ENCODE measurements around the gene MITF.

Gene MITF

GRCh38 chr3:69999140-70000027 lies 260.1 kb downstream of the MITF start, which contains the start of gene SAMMSON:
TSS of gene SAMMSON (plus strand) at chr3:69999733.
- H3K36me3 ChIP-seq (ENCODE audit: insufficient read depth, low read length): no peaks in the 10 kb centered on the region
- H3K9ac ChIP-seq (ENCODE audit: insufficient read length): peak within 1 kb of the TSS; percentile 45
- no peak for TF ChIP-seq POLR2AphosphoS5 (IDR thresholded peaks at IDR 0.05; ENCODE audit: borderline replicate concordance, low read depth, low read length)
- TF ChIP-seq FOXP2 (optimal IDR thresholded peaks at IDR 0.05; ENCODE audit: control extremely low read depth, extremely low read length, insufficient read depth): no peak
- no peak for TF ChIP-seq EZH2 (IDR thresholded peaks at IDR 0.05)
- no peaks in the 10 kb centered on the region for H3K9me3 ChIP-seq (ENCODE audit: low read depth, low read length)
- H3K4me3 ChIP-seq: peak within 1 kb of the TSS; percentile 55
- no peak for DNase-seq (ENCODE audit: low read depth, low spot score)
- peak within 1 kb of the TSS; percentile 91 for H3K27ac ChIP-seq

DNA sequence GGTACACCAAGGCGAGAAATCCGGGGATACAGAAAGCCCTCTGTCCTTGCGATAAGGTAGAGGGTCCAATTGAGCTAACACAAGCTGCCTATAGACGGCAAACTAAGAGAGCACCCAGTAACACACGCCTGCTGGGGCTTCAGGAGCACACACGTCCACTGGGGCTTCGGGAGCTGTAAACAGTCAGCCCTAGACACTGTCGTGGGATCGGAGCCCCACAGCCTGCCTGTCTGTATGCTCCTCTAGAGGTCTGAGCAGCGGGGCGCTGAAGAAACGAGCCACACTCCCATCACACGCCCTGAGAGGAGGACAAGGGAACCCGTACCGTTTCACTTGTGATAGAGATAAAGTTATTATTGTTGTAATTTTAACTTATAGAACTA lies 260.8 kb downstream of the MITF start:
- H3K36me3 ChIP-seq (ENCODE audit: insufficient read depth, low read length): no peaks in the 10 kb centered on the region
- no peaks in the 10 kb centered on the region for H3K9me3 ChIP-seq (ENCODE audit: low read depth, low read length)
- no peak for DNase-seq (ENCODE audit: low read depth, low spot score)
- TF ChIP-seq POLR2AphosphoS5 (IDR thresholded peaks at IDR 0.05; ENCODE audit: borderline replicate concordance, low read depth, low read length): no peak
- TF ChIP-seq FOXP2 (optimal IDR thresholded peaks at IDR 0.05; ENCODE audit: control extremely low read depth, extremely low read length, insufficient read depth): no peak
- no peak for TF ChIP-seq EZH2 (IDR thresholded peaks at IDR 0.05)
- no peak overlapping the region for H3K9ac ChIP-seq (ENCODE audit: insufficient read length)
- H3K4me3 ChIP-seq: no peak overlapping the region
- H3K27ac ChIP-seq: no peak overlapping the region

- Histone ChIP-seq H3K36me3 (ENCODE audit: insufficient read depth, low read length) (no peaks in the 10 kb centered on the region), H3K4me3 (no peak overlapping the region), H3K9me3 (ENCODE audit: low read depth, low read length) (no peaks in the 10 kb centered on the region), H3K27ac (no peak overlapping the region), H3K9ac (ENCODE audit: insufficient read length) (no peak overlapping the region)
- TF ChIP-seq POLR2AphosphoS5 (IDR thresholded peaks at IDR 0.05; ENCODE audit: borderline replicate concordance, low read depth, low read length): no peak
- TF ChIP-seq EZH2 (IDR thresholded peaks at IDR 0.05): no peak
- TF ChIP-seq FOXP2 (optimal IDR thresholded peaks at IDR 0.05; ENCODE audit: control extremely low read depth, extremely low read length, insufficient read depth): no peak
- no peak for DNase-seq (ENCODE audit: low read depth, low spot score)
These were observed 261.4 kb downstream of the MITF start for GRCh38 chr3:70000563-70001081.

GRCh38 chr3:70003119-70003518 lies 263.9 kb downstream of the MITF start:
- Histone ChIP-seq H3K9me3 (ENCODE audit: low read depth, low read length) (no peaks in the 10 kb centered on the region), H3K36me3 (ENCODE audit: insufficient read depth, low read length) (no peaks in the 10 kb centered on the region), H3K27ac (no peak overlapping the region), H3K9ac (ENCODE audit: insufficient read length) (no peak overlapping the region), H3K4me3 (no peak overlapping the region)
- no peak for TF ChIP-seq POLR2AphosphoS5 (IDR thresholded peaks at IDR 0.05; ENCODE audit: borderline replicate concordance, low read depth, low read length)
- DNase-seq (ENCODE audit: low read depth, low spot score): no peak

DNA sequence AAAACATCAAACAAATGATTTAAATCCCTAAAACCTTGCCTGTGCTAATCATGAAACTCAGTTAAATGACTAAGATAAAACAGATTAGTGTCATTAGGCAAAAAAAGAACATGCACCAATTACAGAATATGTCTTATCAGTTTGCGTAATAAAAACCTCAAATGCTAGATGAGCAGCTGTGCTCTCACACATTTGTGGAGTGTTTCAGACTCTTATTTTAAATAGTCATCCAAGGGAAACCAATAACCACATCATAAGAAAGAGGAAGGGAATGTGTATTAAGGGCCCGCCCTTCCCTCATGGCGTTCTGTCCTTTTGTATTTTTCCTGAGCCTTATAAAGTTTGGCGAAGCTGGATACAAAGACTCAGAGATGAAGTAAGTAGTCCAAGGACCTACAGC lies 266.8 kb downstream of the MITF start:
- Histone ChIP-seq H3K9me3 (ENCODE audit: low read depth, low read length) (no peaks in the 10 kb centered on the region), H3K4me3 (no peak overlapping the region), H3K36me3 (ENCODE audit: insufficient read depth, low read length) (no peaks in the 10 kb centered on the region), H3K9ac (ENCODE audit: insufficient read length) (no peak overlapping the region), H3K27ac (no peak overlapping the region)
- no peak for TF ChIP-seq EZH2 (IDR thresholded peaks at IDR 0.05)
- TF ChIP-seq POLR2AphosphoS5 (IDR thresholded peaks at IDR 0.05; ENCODE audit: borderline replicate concordance, low read depth, low read length): no peak
- no peak for TF ChIP-seq FOXP2 (optimal IDR thresholded peaks at IDR 0.05; ENCODE audit: control extremely low read depth, extremely low read length, insufficient read depth)
- no peak for DNase-seq (ENCODE audit: low read depth, low spot score)

GRCh38 chr3:70010346-70010745 lies 271.1 kb downstream of the MITF start:
- no peak overlapping the region for H3K4me3 ChIP-seq
- H3K9me3 ChIP-seq (ENCODE audit: low read depth, low read length): no peaks in the 10 kb centered on the region
- H3K9ac ChIP-seq (ENCODE audit: insufficient read length): no peak overlapping the region
- H3K27ac ChIP-seq: no peak overlapping the region
- DNase-seq (ENCODE audit: low read depth, low spot score): no peak
- TF ChIP-seq EZH2 (IDR thresholded peaks at IDR 0.05): no peak
- no peaks in the 10 kb centered on the region for H3K36me3 ChIP-seq (ENCODE audit: insufficient read depth, low read length)

DNA sequence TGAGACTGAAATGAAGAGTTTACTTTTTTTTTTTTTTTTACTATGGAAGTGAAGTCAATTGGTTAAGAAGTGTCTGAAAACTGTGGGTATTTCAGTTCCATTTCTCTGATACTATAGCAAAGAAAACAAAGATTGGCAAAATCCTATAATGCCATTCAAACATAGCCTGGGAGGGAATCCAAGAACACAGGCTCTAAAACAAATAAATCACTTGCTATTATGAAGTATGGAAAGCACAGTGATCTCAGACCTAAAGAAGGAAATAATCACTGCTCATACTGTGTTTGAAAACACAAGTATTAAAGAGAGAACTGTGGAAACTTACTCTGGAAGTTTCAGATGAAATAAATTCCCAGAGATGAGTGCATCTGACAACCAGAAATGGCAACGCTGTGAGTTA lies 272.3 kb downstream of the MITF start:
- DNase-seq (ENCODE audit: low read depth, low spot score): no peak
- Histone ChIP-seq H3K9me3 (ENCODE audit: low read depth, low read length) (no peaks in the 10 kb centered on the region), H3K9ac (ENCODE audit: insufficient read length) (no peak overlapping the region), H3K4me3 (no peak overlapping the region), H3K27ac (no peak overlapping the region), H3K36me3 (ENCODE audit: insufficient read depth, low read length) (no peaks in the 10 kb centered on the region)
- TF ChIP-seq POLR2AphosphoS5 (IDR thresholded peaks at IDR 0.05; ENCODE audit: borderline replicate concordance, low read depth, low read length) (no peak), EZH2 (IDR thresholded peaks at IDR 0.05) (no peak), FOXP2 (optimal IDR thresholded peaks at IDR 0.05; ENCODE audit: control extremely low read depth, extremely low read length, insufficient read depth) (no peak)
